ENCODE data around the gene TM4SF18.

GRCh38 chr3:149333176-149333859 is at the start of gene TM4SF18:
- no peak for TF ChIP-seq CTCF (tag by site-specific recombination; IDR thresholded peaks at IDR 0.05)
- TF ChIP-seq HOXA7 (CRISPR knock-in tag; IDR thresholded peaks at IDR 0.05; ENCODE audit: borderline replicate concordance), result no peak
- TF ChIP-seq ZNF664 (tag by site-specific recombination; IDR thresholded peaks at IDR 0.05), result no peak
- TF ChIP-seq ZFP37 (tag by site-specific recombination; IDR thresholded peaks at IDR 0.05), result no peak
- TF ChIP-seq ZNF157 (tag by site-specific recombination; IDR thresholded peaks at IDR 0.05), result no peak
- no peak for TF ChIP-seq ZNF248 (tag by site-specific recombination; IDR thresholded peaks at IDR 0.05)
- no peak for TF ChIP-seq ZNF174 (tag by site-specific recombination; IDR thresholded peaks at IDR 0.05)
- TF ChIP-seq TCF7L2 (IDR thresholded peaks at IDR 0.05; ENCODE audit: borderline replicate concordance, low read depth, low read length), result no peak
- TF ChIP-seq ZNF549 (tag by site-specific recombination; IDR thresholded peaks at IDR 0.05), result no peak
- TF ChIP-seq ZNF26 (tag by site-specific recombination; IDR thresholded peaks at IDR 0.05), result no peak
- no peak for TF ChIP-seq ZNF175 (tag by site-specific recombination; IDR thresholded peaks at IDR 0.05)
- TF ChIP-seq ZNF513 (tag by site-specific recombination; IDR thresholded peaks at IDR 0.05), result no peak
- TF ChIP-seq SP2 (tag by site-specific recombination; IDR thresholded peaks at IDR 0.05), result no peak

All from HEK293 (cell line).